GM12878 (cell line): ENCODE measurements around the gene ADARB1. TPM values are rescaled to one million over a fixed set of nuclear protein-coding genes. Genes with fewer than 3 reads are reported as not detected.

ENCODE experiments used
- ATAC-seq: fragments of 200-7000 bp; cut with Tn5 transposase; 3 replicates; pipeline ENCODE4 v1.9.1; 2020; ENCODE audit warnings: mild to moderate bottlenecking, moderate library complexity
- BruUV-seq: library from RNA; stranded (reverse); fragments of 400-500 nt; replicated peaks from 2 replicates; lab custom pipeline; 2021; lab: Mats Ljungman, UMichigan
- CTCF ChIA-PET: fragments of 300-600 bp; sonication (Branson Sonifier 250); formaldehyde crosslinking; extraction: SDS; loops from one replicate; lab custom pipeline; 2021; ENCODE audit warnings: inconsistent platforms; lab: Yijun Ruan, JAX
- POLR2A ChIA-PET: fragments of 350-600 bp; formaldehyde crosslinking; extraction: SDS; loops from one replicate; lab custom pipeline; 2021; ENCODE audit warnings: inconsistent platforms; lab: Charles Lee
- RAD21 ChIA-PET: fragments of 300-600 bp; sonication (Branson Sonifier 250); formaldehyde crosslinking; loops from one replicate; lab custom pipeline; 2023; ENCODE audit warnings: antibody characterized with exemption; ENCODE audit not compliant: unreplicated experiment; lab: Charles Lee
- SMC1A ChIA-PET: fragments of 300-600 bp; sonication (Branson Sonifier 250); formaldehyde crosslinking; loops from one replicate; lab custom pipeline; 2023; ENCODE audit not compliant: unreplicated experiment, uncharacterized antibody; lab: Charles Lee
- DNase-seq: peaks from one replicate; pipeline ENCODE4 v3.0.0-alpha.2; 2011; ENCODE audit warnings: low read depth, low spot score
- FAIRE-seq: peaks from 3 replicates; lab custom pipeline; 2011; peaks lifted over from hg19 to GRCh38; lab: Jason Lieb, UNC
- H2AFZ ChIP-seq: 2 replicates; pipeline ENCODE4 v1.6.0; 2011; ENCODE audit warnings: low read depth, low read length, control low read depth; ENCODE audit not compliant: control insufficient read depth
- H3K27ac ChIP-seq: 2 replicates; pipeline ENCODE4 v1.5.1; 2011; ENCODE audit warnings: control low read depth; ENCODE audit not compliant: control insufficient read depth, insufficient read depth
- H3K27me3 ChIP-seq, 2 experiments: replicated peaks in 1 of 2; 2 replicates each; pipeline versions ENCODE4 v1.6.0 to v1.6.1; 2011; ENCODE audit warnings: low read length in 1 of 2; ENCODE audit not compliant: control insufficient read depth in 2 of 2, insufficient read depth in 2 of 2
- H3K36me3 ChIP-seq, 2 experiments: 2 replicates each; pipeline ENCODE4 v1.5.1; 2011; ENCODE audit warnings: low read length in 1 of 2; ENCODE audit not compliant: control insufficient read depth in 2 of 2, insufficient read depth in 2 of 2
- H3K4me1 ChIP-seq: 2 replicates; pipeline ENCODE4 v1.6.1; 2011; ENCODE audit warnings: mild to moderate bottlenecking, low read length, moderate library complexity, mixed read lengths; ENCODE audit not compliant: control insufficient read depth, insufficient read depth
- H3K4me2 ChIP-seq: 2 replicates; pipeline ENCODE4 v1.6.0; 2011; ENCODE audit warnings: control low read depth; ENCODE audit not compliant: control insufficient read depth, insufficient read depth
- H3K4me3 ChIP-seq: fragments of 200-600 bp; sonication (generic); 2 replicates; pipeline ENCODE4 v1.5.1; 2016
- H3K79me2 ChIP-seq: 2 replicates; pipeline ENCODE4 v1.6.0; 2011; ENCODE audit warnings: low read length; ENCODE audit not compliant: control insufficient read depth, insufficient read depth
- H3K9ac ChIP-seq: 2 replicates; pipeline ENCODE4 v1.8.0; 2011; ENCODE audit warnings: low read length, control low read depth, mixed read lengths; ENCODE audit not compliant: control insufficient read depth, insufficient read depth
- H3K9me3 ChIP-seq: replicated peaks from 3 replicates; pipeline ENCODE4 v1.5.1; 2011; ENCODE audit warnings: mild to moderate bottlenecking, low read length; ENCODE audit not compliant: control insufficient read depth, insufficient read depth
- H4K20me1 ChIP-seq: 2 replicates; pipeline ENCODE4 v1.6.0; 2011; ENCODE audit not compliant: control insufficient read depth, insufficient read depth
- BMI1 ChIP-seq: fragments of 450-650 bp; IDR thresholded peaks from 2 replicates; pipeline ENCODE4 v1.6.1; 2016; ENCODE audit warnings: mild to moderate bottlenecking, moderate library complexity, borderline replicate concordance
- FOS ChIP-seq: IDR thresholded peaks from 3 replicates; pipeline ENCODE4 v1.6.1; 2011; ENCODE audit warnings: borderline replicate concordance; ENCODE audit not compliant: insufficient read length; ENCODE audit errors: extremely low read depth
- IKZF2 ChIP-seq, 2 experiments: fragments of 450-650 bp; IDR thresholded peaks; 2 replicates each; pipeline ENCODE4 v1.6.1; 2017; ENCODE audit warnings: mild to moderate bottlenecking in 2 of 2, moderate library complexity in 2 of 2
- KLF5 ChIP-seq: fragments of 450-650 bp; IDR thresholded peaks from 2 replicates; pipeline ENCODE4 v1.6.1; 2014; ENCODE audit warnings: mild to moderate bottlenecking; ENCODE audit not compliant: partially characterized antibody
- NR2C2 ChIP-seq: IDR thresholded peaks from 2 replicates; pipeline ENCODE4 v1.6.1; 2011; ENCODE audit warnings: borderline replicate concordance, low read depth; ENCODE audit not compliant: control insufficient read depth, insufficient read length
- RAD21 ChIP-seq: IDR thresholded peaks from 2 replicates; pipeline ENCODE4 v1.6.1; 2011; ENCODE audit warnings: mild to moderate bottlenecking, low read depth, low read length, moderate library complexity; ENCODE audit not compliant: insufficient read depth
- SREBF1 ChIP-seq: IDR thresholded peaks from 2 replicates; pipeline ENCODE4 v1.6.1; 2012; ENCODE audit warnings: mild to moderate bottlenecking, low read length
- SREBF2 ChIP-seq: IDR thresholded peaks from 2 replicates; pipeline ENCODE4 v1.6.1; 2012; ENCODE audit warnings: mild to moderate bottlenecking, low read length
- STAT3 ChIP-seq: IDR thresholded peaks from 2 replicates; pipeline ENCODE4 v1.6.1; 2011; ENCODE audit warnings: low read depth, low read length, improper control_type of control experiment
- ZNF622 ChIP-seq: fragments of 450-650 bp; IDR thresholded peaks from 2 replicates; pipeline ENCODE4 v1.6.1; 2017; ENCODE audit warnings: mild to moderate bottlenecking, inconsistent platforms
- WGBS: methylation state at CpG from one replicate; pipeline ENCODE4 v1.1.6; 2016; ENCODE audit warnings: low lambda C conversion rate; ENCODE audit not compliant: insufficient replicate concordance, insufficient coverage; ENCODE audit errors: missing lambda C conversion rate; 5-methylcytosine and 5-hydroxymethylcytosine counted together
- in situ Hi-C: fragments of 300-500 bp; cut with MboI; formaldehyde crosslinking; loops from 9 replicates; pipeline ENCODE4 v1.14.3; 2018; ENCODE audit warnings: mixed read lengths
- intact Hi-C: fragments of 100-400 bp; cut with micrococcal nuclease; formaldehyde crosslinking; loops from one replicate; pipeline ENCODE4 v1.14.2; 2022; ENCODE audit not compliant: unreplicated experiment
- polyA plus RNA-seq, 11 experiments: library from polyadenylated mRNA; depleted of rRNA in 4 of 11; unstranded in 6 of 11; stranded (reverse) in 5 of 11; fragments of >200 nt; fragmentation: Nextera tagmentation in 4 of 11; fragmentation: Illumina TruSeq in 1 of 11; extraction: Ambion mirVana in 4 of 11; extraction: Trizol in 1 of 11; gene quantifications; 1 replicate in 1 of 11; 2 replicates in 10 of 11; pipeline versions ENCODE4 v1.2.1 to v1.2.3, GENCODE V29; 2011 to 2016; ENCODE audit warnings: inconsistent platforms in 2 of 11, missing spikeins in 2 of 11, low read depth in 1 of 11
- total RNA-seq, 4 experiments: library from RNA; depleted of rRNA in 3 of 4; stranded (reverse); fragments of >200 nt in 3 of 4; fragmentation: Illumina TruSeq in 1 of 4; extraction: Trizol in 1 of 4; gene quantifications; 2 replicates each; pipeline versions ENCODE4 v1.2.1 to v1.2.3, GENCODE V29; 2013 to 2021
- TF ChIP-seq, protein P1 (sequence below): IDR thresholded peaks from 2 replicates; pipeline ENCODE4 v1.6.1; 2012; ENCODE audit warnings: low read depth, low read length, improper control_type of control experiment
- TF ChIP-seq, protein P2 (sequence below): fragments of 450-650 bp; formaldehyde crosslinking; IDR thresholded peaks from 2 replicates; pipeline ENCODE4 v1.5.0; 2022; ENCODE audit warnings: mild to moderate bottlenecking, missing genetic modification characterization
- TF ChIP-seq, protein P3 (sequence below): fragments of 450-650 bp; IDR thresholded peaks from 2 replicates; pipeline ENCODE4 v1.6.1; 2016; ENCODE audit warnings: mild to moderate bottlenecking

Gene ADARB1
- total and polyA plus RNA-seq, 10 of the 15 experiments (the other 5 are each of a cell fraction or from before 2014, with no cell fraction given), result 5.7 to 61.7 (median 25.3) TPM

DNA sequence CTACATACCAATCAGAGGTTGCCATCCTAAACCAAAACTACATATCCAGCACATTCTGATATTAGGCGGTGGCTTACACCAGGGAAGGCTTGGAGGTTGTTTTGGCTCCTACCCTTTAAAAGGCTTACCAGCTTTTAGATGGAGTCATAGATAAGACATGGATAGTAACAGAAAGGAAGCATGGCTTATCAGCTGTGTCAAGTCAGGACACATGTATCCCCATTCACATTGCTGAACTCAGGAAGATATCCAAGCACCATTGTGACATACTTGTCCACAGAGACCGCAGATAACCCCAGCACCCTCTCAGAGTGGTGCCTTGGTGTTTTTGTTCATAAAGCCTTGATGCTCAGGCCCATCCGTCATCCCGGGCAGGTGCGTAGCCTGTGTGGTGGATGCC, 39.7 kb downstream of the ADARB1 start:
- intact Hi-C loops, result no loop called here
- H3K27ac ChIP-seq, result no peak overlapping the region
- no peaks in the 10 kb centered on the region for H3K36me3 ChIP-seq
- POLR2A ChIA-PET, result interaction anchor here (1.0 to 1.5 kb wide), 3 partner anchors 15 to 37 kb away, joined by 3 read pairs; no protein-coding TSS in a partner anchor
- in situ Hi-C loops, result no loop called here
- H3K4me2 ChIP-seq, result no peak overlapping the region
- H4K20me1 ChIP-seq, result no peaks in the 10 kb centered on the region; the same call in 1 of the 2 replicates
- SMC1A ChIA-PET, result interaction anchor here (0.9 to 5.1 kb wide), 9 partner anchors 9 to 234 kb away, joined by 3 to 40 read pairs (median 8); no protein-coding TSS in a partner anchor
- H3K79me2 ChIP-seq, result no peaks in the 10 kb centered on the region
- no peaks in the 10 kb centered on the region; the same call in 2 of the 3 replicates for H3K9me3 ChIP-seq
- no peak overlapping the region for H3K4me3 ChIP-seq
- RAD21 ChIA-PET, result interaction anchor here (1.0 to 2.9 kb wide), 6 partner anchors 9 to 186 kb away, joined by 4 to 16 read pairs (median 4); no protein-coding TSS in a partner anchor
- no peak for FAIRE-seq
- ATAC-seq, result no peak
- CTCF ChIA-PET, result interaction anchor here (1.0 to 9.2 kb wide), 9 partner anchors 8 to 164 kb away, joined by 3 to 170 read pairs (median 10); no protein-coding TSS in a partner anchor
- DNase-seq, result no peak
- no peak overlapping the region for H3K9ac ChIP-seq
- H2AFZ ChIP-seq, result no peak overlapping the region
- TF ChIP-seq SREBF1 (no peak), KLF5 (no peak), FOS (no peak), RAD21 (no peak), IKZF2 (IDR thresholded peaks at IDR 0.05) (no peak), ZNF622 (no peak), NR2C2 (no peak), STAT3 (no peak), SREBF2 (no peak), BMI1 (no peak)
- TF ChIP-seq, protein P1, sequence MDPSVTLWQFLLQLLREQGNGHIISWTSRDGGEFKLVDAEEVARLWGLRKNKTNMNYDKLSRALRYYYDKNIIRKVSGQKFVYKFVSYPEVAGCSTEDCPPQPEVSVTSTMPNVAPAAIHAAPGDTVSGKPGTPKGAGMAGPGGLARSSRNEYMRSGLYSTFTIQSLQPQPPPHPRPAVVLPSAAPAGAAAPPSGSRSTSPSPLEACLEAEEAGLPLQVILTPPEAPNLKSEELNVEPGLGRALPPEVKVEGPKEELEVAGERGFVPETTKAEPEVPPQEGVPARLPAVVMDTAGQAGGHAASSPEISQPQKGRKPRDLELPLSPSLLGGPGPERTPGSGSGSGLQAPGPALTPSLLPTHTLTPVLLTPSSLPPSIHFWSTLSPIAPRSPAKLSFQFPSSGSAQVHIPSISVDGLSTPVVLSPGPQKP, result no peak
- TF ChIP-seq, protein P2, sequence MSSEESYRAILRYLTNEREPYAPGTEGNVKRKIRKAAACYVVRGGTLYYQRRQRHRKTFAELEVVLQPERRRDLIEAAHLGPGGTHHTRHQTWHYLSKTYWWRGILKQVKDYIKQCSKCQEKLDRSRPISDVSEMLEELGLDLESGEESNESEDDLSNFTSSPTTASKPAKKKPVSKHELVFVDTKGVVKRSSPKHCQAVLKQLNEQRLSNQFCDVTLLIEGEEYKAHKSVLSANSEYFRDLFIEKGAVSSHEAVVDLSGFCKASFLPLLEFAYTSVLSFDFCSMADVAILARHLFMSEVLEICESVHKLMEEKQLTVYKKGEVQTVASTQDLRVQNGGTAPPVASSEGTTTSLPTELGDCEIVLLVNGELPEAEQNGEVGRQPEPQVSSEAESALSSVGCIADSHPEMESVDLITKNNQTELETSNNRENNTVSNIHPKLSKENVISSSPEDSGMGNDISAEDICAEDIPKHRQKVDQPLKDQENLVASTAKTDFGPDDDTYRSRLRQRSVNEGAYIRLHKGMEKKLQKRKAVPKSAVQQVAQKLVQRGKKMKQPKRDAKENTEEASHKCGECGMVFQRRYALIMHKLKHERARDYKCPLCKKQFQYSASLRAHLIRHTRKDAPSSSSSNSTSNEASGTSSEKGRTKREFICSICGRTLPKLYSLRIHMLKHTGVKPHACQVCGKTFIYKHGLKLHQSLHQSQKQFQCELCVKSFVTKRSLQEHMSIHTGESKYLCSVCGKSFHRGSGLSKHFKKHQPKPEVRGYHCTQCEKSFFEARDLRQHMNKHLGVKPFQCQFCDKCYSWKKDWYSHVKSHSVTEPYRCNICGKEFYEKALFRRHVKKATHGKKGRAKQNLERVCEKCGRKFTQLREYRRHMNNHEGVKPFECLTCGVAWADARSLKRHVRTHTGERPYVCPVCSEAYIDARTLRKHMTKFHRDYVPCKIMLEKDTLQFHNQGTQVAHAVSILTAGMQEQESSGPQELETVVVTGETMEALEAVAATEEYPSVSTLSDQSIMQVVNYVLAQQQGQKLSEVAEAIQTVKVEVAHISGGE (CRISPR knock-in tag), result no peak
- TF ChIP-seq, protein P3, sequence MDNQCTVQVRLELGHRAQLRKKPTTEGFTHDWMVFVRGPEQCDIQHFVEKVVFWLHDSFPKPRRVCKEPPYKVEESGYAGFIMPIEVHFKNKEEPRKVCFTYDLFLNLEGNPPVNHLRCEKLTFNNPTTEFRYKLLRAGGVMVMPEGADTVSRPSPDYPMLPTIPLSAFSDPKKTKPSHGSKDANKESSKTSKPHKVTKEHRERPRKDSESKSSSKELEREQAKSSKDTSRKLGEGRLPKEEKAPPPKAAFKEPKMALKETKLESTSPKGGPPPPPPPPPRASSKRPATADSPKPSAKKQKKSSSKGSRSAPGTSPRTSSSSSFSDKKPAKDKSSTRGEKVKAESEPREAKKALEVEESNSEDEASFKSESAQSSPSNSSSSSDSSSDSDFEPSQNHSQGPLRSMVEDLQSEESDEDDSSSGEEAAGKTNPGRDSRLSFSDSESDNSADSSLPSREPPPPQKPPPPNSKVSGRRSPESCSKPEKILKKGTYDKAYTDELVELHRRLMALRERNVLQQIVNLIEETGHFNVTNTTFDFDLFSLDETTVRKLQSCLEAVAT, result no peak
- TF ChIP-seq, all 136 proteins: peak for 0
- no TSS peak for BruUV-seq
- 80% methylated on average over 5 of the region's 5 CpGs for WGBS
- Histone ChIP-seq H3K4me1 (peaks cover 31% of the 10 kb centered on the region), H3K27me3 (no peaks in the 10 kb centered on the region; a peak in 1 of 4 replicates)
